ENCODE results near the gene SEMA3A. TPM values are rescaled to one million over a fixed set of nuclear protein-coding genes. Genes with fewer than 3 reads are reported as not detected.

SEMA3A gene
- total RNA-seq, 1 experiment from 2014 or later = 14.2 TPM

DNA sequence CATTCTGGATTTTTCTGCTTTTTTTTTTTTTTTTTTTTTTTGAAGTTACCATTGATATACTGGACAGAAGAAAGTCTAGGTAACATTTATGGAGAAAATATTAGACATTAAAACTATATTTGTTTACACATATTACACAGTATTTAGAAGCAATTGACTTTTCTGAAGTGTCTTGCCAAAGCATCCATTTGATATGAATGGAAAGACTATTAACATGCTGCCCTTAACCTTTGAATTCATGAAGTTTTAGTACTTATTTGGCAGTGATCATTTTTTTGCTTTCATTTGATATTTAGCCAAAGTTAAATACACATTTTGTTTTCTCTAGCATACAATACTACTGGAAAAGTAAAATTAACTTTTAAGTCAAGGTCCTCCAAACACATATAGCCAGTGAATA is 210.0 kb downstream of the SEMA3A start:
- ChIA-PET CTCF (no interaction called here), POLR2A (no interaction called here), RAD21 (ENCODE audit: low non-redundant PET in 1 of 2, low total read pairs in 2 of 2, uncharacterized antibody in 2 of 2, unreplicated experiment in 2 of 2) (no interaction called here)
- Histone ChIP-seq H3K4me1 (ENCODE audit: control insufficient read depth in 1 of 2, insufficient read depth in 2 of 2, low read length in 2 of 2) (no peaks in the 10 kb centered on the region), H3K9me3 (ENCODE audit: control insufficient read depth in 1 of 2, insufficient read depth in 1 of 2, low read depth in 1 of 2, low read length in 2 of 2) (no peaks in the 10 kb centered on the region), H3K27ac (ENCODE audit: low read depth, low read length) (no peak overlapping the region), H3K79me2 (ENCODE audit: insufficient read depth, low read length) (no peaks in the 10 kb centered on the region), H3K9ac (ENCODE audit: low read length) (no peak overlapping the region), H4K20me1 (ENCODE audit: insufficient read depth) (no peaks in the 10 kb centered on the region; the same call in 1 of the 2 replicates), H3K4me3 (replicated peaks in 1 of 2; ENCODE audit: low read depth in 1 of 2, low read length in 2 of 2) (no peak overlapping the region), H2AFZ (ENCODE audit: low read depth, low read length, poor library complexity, severe bottlenecking) (no peak overlapping the region), H3K4me2 (ENCODE audit: low read length) (no peak overlapping the region), H3K36me3 (ENCODE audit: control insufficient read depth in 1 of 2, insufficient read depth in 2 of 2, low read length in 2 of 2) (no peaks in the 10 kb centered on the region), H3K9me2 (ENCODE audit: insufficient read depth) (no peaks in the 10 kb centered on the region), H3K27me3 (ENCODE audit: insufficient read depth, low read length) (no peaks in the 10 kb centered on the region)
- no TSS peak for BruUV-seq (replicated peaks)
- no peak for TF ChIP-seq ZFX (IDR thresholded peaks at IDR 0.05)
- TF ChIP-seq, protein P1, sequence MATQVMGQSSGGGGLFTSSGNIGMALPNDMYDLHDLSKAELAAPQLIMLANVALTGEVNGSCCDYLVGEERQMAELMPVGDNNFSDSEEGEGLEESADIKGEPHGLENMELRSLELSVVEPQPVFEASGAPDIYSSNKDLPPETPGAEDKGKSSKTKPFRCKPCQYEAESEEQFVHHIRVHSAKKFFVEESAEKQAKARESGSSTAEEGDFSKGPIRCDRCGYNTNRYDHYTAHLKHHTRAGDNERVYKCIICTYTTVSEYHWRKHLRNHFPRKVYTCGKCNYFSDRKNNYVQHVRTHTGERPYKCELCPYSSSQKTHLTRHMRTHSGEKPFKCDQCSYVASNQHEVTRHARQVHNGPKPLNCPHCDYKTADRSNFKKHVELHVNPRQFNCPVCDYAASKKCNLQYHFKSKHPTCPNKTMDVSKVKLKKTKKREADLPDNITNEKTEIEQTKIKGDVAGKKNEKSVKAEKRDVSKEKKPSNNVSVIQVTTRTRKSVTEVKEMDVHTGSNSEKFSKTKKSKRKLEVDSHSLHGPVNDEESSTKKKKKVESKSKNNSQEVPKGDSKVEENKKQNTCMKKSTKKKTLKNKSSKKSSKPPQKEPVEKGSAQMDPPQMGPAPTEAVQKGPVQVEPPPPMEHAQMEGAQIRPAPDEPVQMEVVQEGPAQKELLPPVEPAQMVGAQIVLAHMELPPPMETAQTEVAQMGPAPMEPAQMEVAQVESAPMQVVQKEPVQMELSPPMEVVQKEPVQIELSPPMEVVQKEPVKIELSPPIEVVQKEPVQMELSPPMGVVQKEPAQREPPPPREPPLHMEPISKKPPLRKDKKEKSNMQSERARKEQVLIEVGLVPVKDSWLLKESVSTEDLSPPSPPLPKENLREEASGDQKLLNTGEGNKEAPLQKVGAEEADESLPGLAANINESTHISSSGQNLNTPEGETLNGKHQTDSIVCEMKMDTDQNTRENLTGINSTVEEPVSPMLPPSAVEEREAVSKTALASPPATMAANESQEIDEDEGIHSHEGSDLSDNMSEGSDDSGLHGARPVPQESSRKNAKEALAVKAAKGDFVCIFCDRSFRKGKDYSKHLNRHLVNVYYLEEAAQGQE (IDR thresholded peaks at IDR 0.05; ENCODE audit: low read depth) = no peak
- TF ChIP-seq, protein P2, sequence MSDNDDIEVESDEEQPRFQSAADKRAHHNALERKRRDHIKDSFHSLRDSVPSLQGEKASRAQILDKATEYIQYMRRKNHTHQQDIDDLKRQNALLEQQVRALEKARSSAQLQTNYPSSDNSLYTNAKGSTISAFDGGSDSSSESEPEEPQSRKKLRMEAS (IDR thresholded peaks at IDR 0.05) = no peak
- no peak for TF ChIP-seq RAD21 (IDR thresholded peaks at IDR 0.05; ENCODE audit: low read depth)
- TF ChIP-seq CEBPB (IDR thresholded peaks at IDR 0.05; ENCODE audit: low read depth) = no peak
- no peak for TF ChIP-seq EZH2phosphoT487 (IDR thresholded peaks at IDR 0.05; ENCODE audit: borderline replicate concordance)
- no peak for TF ChIP-seq JUND (IDR thresholded peaks at IDR 0.05)
- TF ChIP-seq, protein P3, sequence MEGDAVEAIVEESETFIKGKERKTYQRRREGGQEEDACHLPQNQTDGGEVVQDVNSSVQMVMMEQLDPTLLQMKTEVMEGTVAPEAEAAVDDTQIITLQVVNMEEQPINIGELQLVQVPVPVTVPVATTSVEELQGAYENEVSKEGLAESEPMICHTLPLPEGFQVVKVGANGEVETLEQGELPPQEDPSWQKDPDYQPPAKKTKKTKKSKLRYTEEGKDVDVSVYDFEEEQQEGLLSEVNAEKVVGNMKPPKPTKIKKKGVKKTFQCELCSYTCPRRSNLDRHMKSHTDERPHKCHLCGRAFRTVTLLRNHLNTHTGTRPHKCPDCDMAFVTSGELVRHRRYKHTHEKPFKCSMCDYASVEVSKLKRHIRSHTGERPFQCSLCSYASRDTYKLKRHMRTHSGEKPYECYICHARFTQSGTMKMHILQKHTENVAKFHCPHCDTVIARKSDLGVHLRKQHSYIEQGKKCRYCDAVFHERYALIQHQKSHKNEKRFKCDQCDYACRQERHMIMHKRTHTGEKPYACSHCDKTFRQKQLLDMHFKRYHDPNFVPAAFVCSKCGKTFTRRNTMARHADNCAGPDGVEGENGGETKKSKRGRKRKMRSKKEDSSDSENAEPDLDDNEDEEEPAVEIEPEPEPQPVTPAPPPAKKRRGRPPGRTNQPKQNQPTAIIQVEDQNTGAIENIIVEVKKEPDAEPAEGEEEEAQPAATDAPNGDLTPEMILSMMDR (IDR thresholded peaks at IDR 0.05 in 2 of 3, conservative IDR thresholded peaks at IDR 0.05 in 1 of 3; ENCODE audit: borderline replicate concordance in 1 of 3, insufficient read depth in 1 of 3, low read depth in 2 of 3, low read length in 2 of 3) = no peak
- TF ChIP-seq POLR2AphosphoS5 (IDR thresholded peaks at IDR 0.05; ENCODE audit: low read depth, low read length) = no peak
- TF ChIP-seq CBX3 (IDR thresholded peaks at IDR 0.05; ENCODE audit: low read depth) = no peak
- no peak for TF ChIP-seq ZNF274 (IDR thresholded peaks at IDR 0.05; ENCODE audit: low read depth, low read length)
- TF ChIP-seq POLR2A (IDR thresholded peaks at IDR 0.05; ENCODE audit: borderline replicate concordance, extremely low read depth, insufficient read depth, insufficient read length) = no peak
- TF ChIP-seq SRF (IDR thresholded peaks at IDR 0.05; ENCODE audit: low read depth) = no peak
- TF ChIP-seq, protein P4, sequence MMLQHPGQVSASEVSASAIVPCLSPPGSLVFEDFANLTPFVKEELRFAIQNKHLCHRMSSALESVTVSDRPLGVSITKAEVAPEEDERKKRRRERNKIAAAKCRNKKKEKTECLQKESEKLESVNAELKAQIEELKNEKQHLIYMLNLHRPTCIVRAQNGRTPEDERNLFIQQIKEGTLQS (IDR thresholded peaks at IDR 0.05) = no peak
- no peak for TF ChIP-seq FOSL1 (IDR thresholded peaks at IDR 0.05; ENCODE audit: low read depth)
- intact Hi-C loops (cut with micrococcal nuclease) = no loop called here
- ATAC-seq (no peak), DNase-seq (ENCODE audit: low read depth, low spot score) (no peak)
